Omental fat pad (tissue), 4 donors: ENCODE measurements around the gene LIX1. TPM values are rescaled to one million over a fixed set of nuclear protein-coding genes. Genes with fewer than 3 reads are reported as not detected.
A peak's percentile ranks its signal among the peaks of the same experiment; 100 is the strongest.

ENCODE experiments used
- ATAC-seq: fragments of 150-250 bp; one replicate; pipeline ENCODE4 v1.9.1; 2016; ENCODE audit warnings: mild to moderate bottlenecking, moderate library complexity; ENCODE audit not compliant: low FRiP score
- DNase-seq: peaks from one replicate; pipeline ENCODE4 v3.0.0-alpha.2; 2019; ENCODE audit warnings: low spot score
- total RNA-seq, 4 donors: library from RNA; depleted of rRNA; stranded (reverse); fragments of >200 nt; gene quantifications; one replicate each; pipeline ENCODE4 v1.1.0, GENCODE V29; 2016
- TF ChIP-seq, protein P1 (sequence below), 3 donors: fragments of 450-650 bp; IDR thresholded peaks; one replicate each; pipeline ENCODE4 v1.5.1; 2016 to 2017; ENCODE audit warnings: antibody characterized with exemption in 3 of 3, mild to moderate bottlenecking in 3 of 3, moderate library complexity in 2 of 3

The LIX1 gene
- total RNA-seq, 4 donors from 2014 or later = not detected

DNA sequence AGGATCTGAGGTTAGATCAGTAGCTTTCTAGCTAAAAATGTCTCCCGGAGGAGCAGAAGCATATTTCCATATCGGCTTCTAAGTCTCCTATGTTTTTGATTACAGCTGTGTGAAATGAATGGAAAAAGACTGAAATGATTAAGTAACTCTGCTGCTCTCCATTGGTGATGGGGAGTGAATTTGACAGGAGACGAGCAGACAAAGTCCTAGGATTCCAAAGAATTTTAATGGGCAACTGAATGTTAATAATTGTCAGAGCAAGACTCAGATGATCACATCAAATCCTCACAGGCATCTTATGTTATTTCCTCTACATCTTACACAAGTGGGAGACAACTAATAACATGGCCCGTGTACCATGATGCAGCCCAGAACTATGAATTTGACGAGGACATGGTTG, 66.8 kb downstream of the LIX1 start:
- no peak for ATAC-seq
- TF ChIP-seq, protein P1, sequence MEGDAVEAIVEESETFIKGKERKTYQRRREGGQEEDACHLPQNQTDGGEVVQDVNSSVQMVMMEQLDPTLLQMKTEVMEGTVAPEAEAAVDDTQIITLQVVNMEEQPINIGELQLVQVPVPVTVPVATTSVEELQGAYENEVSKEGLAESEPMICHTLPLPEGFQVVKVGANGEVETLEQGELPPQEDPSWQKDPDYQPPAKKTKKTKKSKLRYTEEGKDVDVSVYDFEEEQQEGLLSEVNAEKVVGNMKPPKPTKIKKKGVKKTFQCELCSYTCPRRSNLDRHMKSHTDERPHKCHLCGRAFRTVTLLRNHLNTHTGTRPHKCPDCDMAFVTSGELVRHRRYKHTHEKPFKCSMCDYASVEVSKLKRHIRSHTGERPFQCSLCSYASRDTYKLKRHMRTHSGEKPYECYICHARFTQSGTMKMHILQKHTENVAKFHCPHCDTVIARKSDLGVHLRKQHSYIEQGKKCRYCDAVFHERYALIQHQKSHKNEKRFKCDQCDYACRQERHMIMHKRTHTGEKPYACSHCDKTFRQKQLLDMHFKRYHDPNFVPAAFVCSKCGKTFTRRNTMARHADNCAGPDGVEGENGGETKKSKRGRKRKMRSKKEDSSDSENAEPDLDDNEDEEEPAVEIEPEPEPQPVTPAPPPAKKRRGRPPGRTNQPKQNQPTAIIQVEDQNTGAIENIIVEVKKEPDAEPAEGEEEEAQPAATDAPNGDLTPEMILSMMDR (IDR thresholded peaks at IDR 0.05) = no peak
- DNase-seq = no peak

DNA sequence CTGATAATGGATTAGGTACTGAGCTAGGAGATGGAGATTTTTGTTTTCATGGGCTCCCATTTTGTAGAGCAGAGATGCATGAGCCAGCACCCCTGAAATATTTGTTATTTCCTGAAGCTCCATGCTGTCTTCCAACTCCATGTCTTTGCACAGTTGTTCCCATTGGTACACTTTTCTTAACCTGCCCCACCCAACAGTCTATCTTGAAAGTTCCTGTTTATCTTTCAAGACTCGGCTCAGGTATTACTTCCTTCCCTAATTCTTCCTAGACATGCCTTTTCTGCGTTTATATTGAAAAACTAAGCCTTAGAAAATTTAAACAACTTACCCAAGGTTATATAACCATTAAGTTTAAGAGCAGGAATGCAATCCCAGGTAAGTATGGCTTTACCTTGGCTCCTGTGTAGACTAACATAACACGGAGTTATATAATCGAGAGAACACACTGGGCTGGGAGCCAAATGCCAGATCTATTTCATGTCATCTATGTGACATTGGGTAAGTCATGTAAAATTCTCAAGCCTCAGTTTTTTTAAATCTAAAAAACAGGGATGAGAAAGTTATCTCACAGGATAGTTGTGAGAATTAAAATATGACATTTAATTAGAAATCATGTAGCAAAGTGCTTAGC, 67.4 kb downstream of the LIX1 start:
- TF ChIP-seq, protein P1 (IDR thresholded peaks at IDR 0.05) = no peak
- ATAC-seq = no peak

DNA sequence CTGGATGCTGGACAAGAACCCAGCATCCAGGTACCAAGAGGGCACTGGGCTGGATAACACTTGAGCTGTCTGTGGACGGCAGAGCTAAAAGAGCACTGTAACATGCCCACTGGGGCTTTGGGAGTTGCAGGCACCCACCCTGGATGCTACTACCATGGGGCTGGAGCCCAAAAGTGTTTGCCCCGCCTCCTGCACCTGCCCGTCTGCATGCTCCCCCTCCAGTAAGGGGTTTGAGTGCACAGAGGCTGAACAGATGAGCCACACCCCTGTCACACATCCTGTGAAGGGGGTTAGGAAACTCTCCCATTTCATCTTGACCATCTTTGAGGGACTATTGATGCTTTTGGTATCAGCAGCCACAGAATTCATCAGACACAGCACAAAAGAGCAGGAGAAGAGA, 69.0 kb downstream of the LIX1 start:
- no peak for ATAC-seq

More for the DNA sequence above, 67.4 kb downstream of the LIX1 start:
- DNase-seq = no peak

DNA sequence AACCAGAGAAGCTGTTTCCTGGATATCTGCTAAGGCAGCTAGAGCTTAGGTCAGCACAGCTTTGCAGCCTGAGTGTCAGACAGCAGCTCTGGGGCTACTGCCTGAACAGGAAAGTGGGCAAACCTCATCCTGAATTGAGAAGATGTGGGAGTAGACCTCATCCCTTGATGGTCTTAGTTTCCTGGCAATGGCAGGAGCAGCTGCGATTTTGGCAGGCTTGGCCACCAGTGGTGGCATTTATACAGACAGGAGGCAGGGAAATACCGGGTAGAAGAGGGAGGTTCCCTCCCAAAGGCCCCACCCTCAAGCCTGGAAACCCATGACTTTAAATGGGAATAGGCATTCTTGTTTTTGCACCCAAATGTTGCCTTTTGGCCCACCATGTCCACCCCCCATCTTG, 69.7 kb downstream of the LIX1 start:
- TF ChIP-seq, protein P1 (IDR thresholded peaks at IDR 0.05) = no peak
- DNase-seq = no peak
- ATAC-seq = no peak

More for the DNA sequence above, 69.0 kb downstream of the LIX1 start:
- TF ChIP-seq, protein P1 (IDR thresholded peaks at IDR 0.05) = no peak
- no peak for DNase-seq

DNA sequence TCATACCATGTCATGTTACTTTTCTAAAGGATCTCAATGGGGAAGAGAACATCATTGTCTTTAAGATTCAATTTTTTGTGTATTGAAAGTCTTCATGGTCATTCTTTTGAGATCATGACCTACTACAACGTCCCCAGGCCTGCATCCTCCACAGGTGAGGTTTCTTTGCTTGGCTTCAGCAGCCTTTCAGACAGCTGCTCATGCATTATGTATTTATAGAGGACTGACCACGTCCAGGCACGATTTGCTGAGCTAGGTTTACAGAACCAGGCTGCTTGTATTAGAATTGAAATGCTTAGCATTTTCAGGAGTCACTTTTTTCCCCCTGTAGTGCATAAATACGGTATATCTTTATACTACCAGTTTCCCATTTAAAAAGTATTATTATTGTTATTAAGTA, 70.4 kb downstream of the LIX1 start:
- DNase-seq = no peak
- no peak for ATAC-seq
- TF ChIP-seq, protein P1 (IDR thresholded peaks at IDR 0.05) = no peak

DNA sequence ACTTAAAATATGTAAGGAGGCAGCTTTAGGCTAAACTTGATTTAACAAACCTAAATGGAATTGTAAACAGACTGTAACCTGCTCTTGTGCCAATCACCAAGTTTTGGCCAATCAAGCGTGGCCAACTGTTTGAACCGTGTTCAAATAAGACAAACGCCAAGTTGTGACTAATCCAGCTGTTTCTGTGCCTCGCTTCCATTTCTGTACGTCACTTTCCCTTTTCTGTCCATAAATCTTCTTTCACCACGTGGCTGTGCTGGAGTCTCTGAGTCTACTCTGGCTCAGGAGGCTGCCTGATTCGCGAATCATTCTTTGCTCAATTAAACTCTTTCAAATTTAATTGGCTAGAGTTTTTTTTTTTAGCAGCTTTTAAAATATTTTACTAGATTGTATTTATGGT, 71.3 kb downstream of the LIX1 start:
- ATAC-seq = peak; percentile 91
- TF ChIP-seq, protein P1 (IDR thresholded peaks at IDR 0.05) = no peak
- no peak for DNase-seq

DNA sequence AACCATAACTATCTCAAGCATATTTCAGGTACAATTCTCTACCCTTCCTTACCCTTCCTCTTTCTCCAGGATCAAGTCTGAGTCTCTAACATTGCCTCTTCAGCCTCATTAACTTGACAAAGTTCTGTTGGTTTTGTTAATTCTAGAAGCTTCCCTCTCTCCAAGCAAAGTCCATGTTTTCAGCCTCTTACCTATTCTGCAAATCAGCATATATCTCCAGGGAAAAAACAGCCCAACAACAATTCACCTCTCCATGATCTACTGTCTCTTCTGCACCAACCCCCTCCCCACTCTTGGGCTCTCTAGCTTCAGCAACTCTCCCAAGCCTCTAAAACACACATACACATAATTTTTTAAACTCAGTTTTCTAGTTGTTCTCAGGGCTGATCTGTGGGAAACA, 72.2 kb downstream of the LIX1 start:
- no peak for ATAC-seq
- TF ChIP-seq, protein P1 (IDR thresholded peaks at IDR 0.05) = no peak
- DNase-seq = no peak
